Activated T-cell treated with anti-CD3 and anti-CD28 coated beads, Interleukin-2, amount 50 U/mL, for 4 hours (primary cell): ENCODE measurements around the gene JAG1. TPM values are rescaled to one million over a fixed set of nuclear protein-coding genes. Genes with fewer than 3 reads are reported as not detected.

ENCODE experiments used
- ATAC-seq, 2 donors: fragments of 200-7000 bp; cut with Tn5 transposase; one replicate each; pipeline ENCODE4 v1.10.0; 2021
- DNase-seq: peaks from one replicate; pipeline ENCODE4 v3.0.0-alpha.2; 2020
- H3K27me3 Mint-ChIP-seq: one replicate; pipeline ENCODE4 v1.8.0; 2021; ENCODE audit warnings: low read depth, mixed read lengths
- H3K36me3 Mint-ChIP-seq: one replicate; pipeline ENCODE4 v1.8.0; 2022; ENCODE audit warnings: mixed read lengths; ENCODE audit not compliant: insufficient read depth
- H3K4me1 Mint-ChIP-seq: one replicate; pipeline ENCODE4 v1.8.0; 2021; ENCODE audit warnings: low read depth, mixed read lengths
- H3K4me3 Mint-ChIP-seq: one replicate; pipeline ENCODE4 v1.8.0; 2021; ENCODE audit warnings: mild to moderate bottlenecking, moderate library complexity, mixed read lengths
- H3K9me3 Mint-ChIP-seq: one replicate; pipeline ENCODE4 v1.8.0; 2021; ENCODE audit warnings: mixed read lengths
- total RNA-seq, 3 donors: library from RNA; stranded (reverse); gene quantifications; one replicate each; pipeline ENCODE4 v1.2.1, GENCODE V29; 2021

JAG1 gene
- total RNA-seq, 3 donors from 2014 or later: 0.33 to 0.47 (median 0.38) TPM

DNA sequence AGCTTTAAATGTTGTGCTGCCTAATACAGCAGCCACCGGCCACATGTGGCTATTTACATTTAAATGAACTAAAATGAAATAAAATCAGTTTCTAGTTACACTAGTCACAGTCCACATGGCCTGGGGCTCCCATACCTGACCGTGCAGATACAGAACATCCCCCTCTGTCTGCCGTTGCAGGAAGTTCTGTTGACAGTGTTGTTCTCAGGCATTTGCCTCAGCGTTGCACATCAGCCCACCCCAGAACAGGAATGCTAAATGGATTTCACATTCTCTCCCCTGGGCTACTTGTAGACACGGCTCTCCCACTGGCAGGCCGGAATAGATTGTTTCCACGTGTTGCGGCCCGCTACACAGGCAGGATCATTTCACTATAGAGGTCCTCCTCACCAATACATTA is 26.3 kb downstream of the JAG1 start:
- H3K4me3 Mint-ChIP-seq: no peak overlapping the region
- ATAC-seq: no peak
- no peaks in the 10 kb centered on the region for H3K9me3 Mint-ChIP-seq
- DNase-seq: no peak
- no peaks in the 10 kb centered on the region for H3K36me3 Mint-ChIP-seq
- no peaks in the 10 kb centered on the region for H3K4me1 Mint-ChIP-seq
- H3K27me3 Mint-ChIP-seq: peaks cover 11% of the 10 kb centered on the region

- Mint-ChIP-seq H3K9me3 (no peaks in the 10 kb centered on the region), H3K36me3 (no peaks in the 10 kb centered on the region), H3K4me1 (no peaks in the 10 kb centered on the region), H3K27me3 (peaks cover 9% of the 10 kb centered on the region), H3K4me3 (no peak overlapping the region)
- no peak for ATAC-seq
- DNase-seq: no peak
These were observed 26.8 kb downstream of the JAG1 start for GRCh38 chr20:10646886-10647420.

DNA sequence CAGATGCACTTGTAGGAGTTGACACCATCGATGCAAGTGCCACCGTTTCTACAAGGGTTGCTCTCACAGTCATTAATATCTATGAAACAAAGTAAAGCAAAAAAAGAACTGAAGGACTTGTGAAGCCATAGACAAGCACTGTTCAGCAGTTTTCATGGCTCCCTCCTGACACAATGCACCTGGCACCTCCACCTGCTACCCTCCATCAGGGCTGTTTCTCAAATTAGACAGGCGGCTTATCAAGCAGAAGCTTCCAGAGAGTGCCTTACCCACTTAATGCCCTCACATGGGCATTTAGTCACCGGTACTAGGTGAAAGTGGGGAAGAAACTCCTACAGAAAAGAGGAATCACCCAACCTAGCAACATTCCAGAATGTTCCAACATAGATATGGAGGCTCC is 27.8 kb downstream of the JAG1 start:
- H3K27me3 Mint-ChIP-seq: peaks cover 2% of the 10 kb centered on the region
- no peak overlapping the region for H3K4me3 Mint-ChIP-seq
- no peaks in the 10 kb centered on the region for H3K4me1 Mint-ChIP-seq
- DNase-seq (no peak), ATAC-seq (no peak)
- no peaks in the 10 kb centered on the region for H3K36me3 Mint-ChIP-seq
- no peaks in the 10 kb centered on the region for H3K9me3 Mint-ChIP-seq

- DNase-seq (no peak), ATAC-seq (no peak)
- H3K4me3 Mint-ChIP-seq: no peak overlapping the region
- peaks cover 2% of the 10 kb centered on the region for H3K27me3 Mint-ChIP-seq
- H3K9me3 Mint-ChIP-seq: no peaks in the 10 kb centered on the region
- H3K36me3 Mint-ChIP-seq: no peaks in the 10 kb centered on the region
- no peaks in the 10 kb centered on the region for H3K4me1 Mint-ChIP-seq
These were observed 28.6 kb downstream of the JAG1 start for GRCh38 chr20:10645205-10645570.

DNA sequence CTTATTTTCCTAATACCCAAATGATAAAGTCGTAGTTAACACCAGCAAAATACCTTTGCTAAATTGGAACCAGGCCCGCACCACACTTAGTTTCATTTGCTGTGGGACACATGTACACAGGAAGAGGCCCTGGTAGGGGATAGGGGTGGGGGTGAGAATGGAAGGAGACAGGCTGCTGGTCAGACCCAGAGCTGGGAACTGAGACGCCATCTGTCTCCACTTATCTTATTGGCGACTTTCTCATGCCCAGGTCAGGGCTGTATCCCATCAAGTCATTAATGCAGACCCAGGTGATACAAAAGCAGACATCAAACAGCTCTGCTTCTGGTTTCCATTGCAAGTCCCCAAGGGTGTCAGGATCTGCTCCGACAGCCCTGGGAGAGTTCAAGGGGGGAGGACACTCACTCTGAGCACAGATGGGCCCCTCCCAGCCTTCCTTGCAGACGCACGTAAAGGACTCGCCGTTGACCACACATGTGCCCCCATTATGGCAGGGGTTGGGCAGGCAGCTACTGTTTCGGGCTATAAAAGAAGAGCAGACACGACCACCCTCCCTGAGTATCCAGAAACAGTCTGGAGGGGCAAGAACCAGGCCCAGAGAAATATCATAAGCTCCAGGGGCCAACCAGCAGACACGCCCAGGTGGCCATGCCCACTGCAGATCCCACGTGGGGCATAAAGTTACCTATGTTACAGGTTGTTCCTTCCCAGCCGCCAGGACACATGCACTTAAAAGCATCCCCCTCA is 29.2 kb downstream of the JAG1 start:
- ATAC-seq (no peak), DNase-seq (no peak)
- Mint-ChIP-seq H3K36me3 (no peaks in the 10 kb centered on the region), H3K9me3 (no peaks in the 10 kb centered on the region), H3K4me3 (no peak overlapping the region), H3K4me1 (no peaks in the 10 kb centered on the region), H3K27me3 (peaks cover 2% of the 10 kb centered on the region)

GRCh38 chr20:10643560-10643873 is 30.3 kb downstream of the JAG1 start:
- H3K4me3 Mint-ChIP-seq: no peak overlapping the region
- DNase-seq (no peak), ATAC-seq (no peak)
- no peaks in the 10 kb centered on the region for H3K9me3 Mint-ChIP-seq
- H3K4me1 Mint-ChIP-seq: no peaks in the 10 kb centered on the region
- H3K36me3 Mint-ChIP-seq: no peaks in the 10 kb centered on the region
- H3K27me3 Mint-ChIP-seq: no peaks in the 10 kb centered on the region

DNA sequence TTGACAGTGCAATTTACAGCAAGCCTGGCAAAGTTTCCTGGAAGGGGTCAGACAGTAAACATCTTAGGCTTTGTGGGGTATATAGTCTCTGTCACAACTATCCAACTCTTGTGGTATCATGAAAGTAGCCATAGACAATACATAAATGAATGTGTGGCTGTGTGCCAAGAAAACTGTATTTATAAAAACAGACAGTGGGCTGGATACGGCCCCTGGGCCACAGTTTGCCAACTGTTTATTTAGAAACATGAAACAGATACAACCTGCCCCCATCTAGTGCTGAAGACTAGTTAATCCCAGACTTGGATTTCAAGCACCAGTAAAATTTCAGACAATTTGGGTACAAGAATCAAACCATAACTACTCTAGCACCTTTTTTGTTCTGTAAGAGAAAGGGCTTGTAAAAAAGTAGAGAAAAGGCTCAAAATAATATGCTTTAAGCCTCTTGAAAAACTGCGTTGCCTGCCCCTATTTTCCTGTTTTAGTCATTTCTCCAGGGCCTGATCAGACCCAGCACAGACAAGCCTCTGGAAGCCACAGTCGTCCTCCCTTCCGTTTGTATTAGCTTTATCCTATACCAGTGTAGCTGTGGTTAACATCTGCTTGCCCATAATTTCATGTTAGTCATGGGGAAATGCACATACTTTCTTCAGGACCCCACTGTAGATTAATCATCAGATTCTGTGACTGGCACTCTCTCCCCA is 30.8 kb downstream of the JAG1 start:
- H3K9me3 Mint-ChIP-seq: no peaks in the 10 kb centered on the region
- H3K36me3 Mint-ChIP-seq: no peaks in the 10 kb centered on the region
- no peak overlapping the region for H3K4me3 Mint-ChIP-seq
- ATAC-seq: no peak
- DNase-seq: no peak
- no peaks in the 10 kb centered on the region for H3K27me3 Mint-ChIP-seq
- H3K4me1 Mint-ChIP-seq: no peaks in the 10 kb centered on the region

GRCh38 chr20:10641893-10642292 is 31.9 kb downstream of the JAG1 start:
- no peak for DNase-seq
- ATAC-seq: no peak
- Mint-ChIP-seq H3K4me1 (no peaks in the 10 kb centered on the region), H3K9me3 (no peaks in the 10 kb centered on the region), H3K27me3 (no peaks in the 10 kb centered on the region), H3K4me3 (no peak overlapping the region), H3K36me3 (no peaks in the 10 kb centered on the region)

DNA sequence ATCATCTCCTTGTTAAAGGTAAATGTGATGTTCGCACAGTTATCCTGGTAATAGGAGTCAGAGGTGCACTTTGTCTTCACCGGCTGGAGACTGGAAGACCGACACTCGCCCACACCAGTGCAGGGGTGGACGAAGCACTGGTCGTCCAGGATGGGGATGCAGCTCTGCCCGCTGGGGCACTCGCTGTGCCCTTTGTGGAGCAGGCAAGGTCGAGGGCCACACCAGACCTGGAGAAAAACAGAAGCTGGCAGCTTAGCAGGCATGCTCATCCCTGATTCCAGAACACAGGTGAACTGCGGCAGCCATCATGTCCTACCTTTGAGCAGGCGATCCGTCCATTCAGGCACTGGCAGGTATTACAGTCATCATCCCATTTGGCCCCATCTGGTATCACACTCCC is 32.3 kb downstream of the JAG1 start:
- Mint-ChIP-seq H3K9me3 (no peaks in the 10 kb centered on the region), H3K36me3 (no peaks in the 10 kb centered on the region), H3K4me3 (no peak overlapping the region), H3K27me3 (no peaks in the 10 kb centered on the region), H3K4me1 (no peaks in the 10 kb centered on the region)
- DNase-seq (no peak), ATAC-seq (no peak)

DNA sequence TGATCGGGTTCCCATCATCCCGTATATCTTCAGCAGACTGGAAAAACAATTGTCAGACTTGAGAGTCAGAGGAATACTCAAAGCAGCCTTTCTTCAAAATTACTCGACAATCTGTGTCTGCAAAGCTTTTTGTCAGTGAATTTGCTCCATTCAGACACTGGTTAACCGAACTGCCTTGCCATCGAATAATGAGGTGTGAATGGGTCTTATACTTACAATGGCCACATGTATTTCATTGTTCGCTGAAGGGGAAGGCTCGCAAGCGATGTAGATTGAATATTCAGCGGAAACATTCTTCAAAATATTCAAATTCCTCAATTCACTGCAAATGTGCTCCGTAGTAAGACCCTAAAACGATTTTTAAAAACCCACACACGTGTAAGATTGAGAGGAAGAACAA is 32.9 kb downstream of the JAG1 start:
- no peaks in the 10 kb centered on the region for H3K27me3 Mint-ChIP-seq
- no peak overlapping the region for H3K4me3 Mint-ChIP-seq
- ATAC-seq (no peak), DNase-seq (no peak)
- H3K4me1 Mint-ChIP-seq: no peaks in the 10 kb centered on the region
- H3K36me3 Mint-ChIP-seq: no peaks in the 10 kb centered on the region
- no peaks in the 10 kb centered on the region for H3K9me3 Mint-ChIP-seq

DNA sequence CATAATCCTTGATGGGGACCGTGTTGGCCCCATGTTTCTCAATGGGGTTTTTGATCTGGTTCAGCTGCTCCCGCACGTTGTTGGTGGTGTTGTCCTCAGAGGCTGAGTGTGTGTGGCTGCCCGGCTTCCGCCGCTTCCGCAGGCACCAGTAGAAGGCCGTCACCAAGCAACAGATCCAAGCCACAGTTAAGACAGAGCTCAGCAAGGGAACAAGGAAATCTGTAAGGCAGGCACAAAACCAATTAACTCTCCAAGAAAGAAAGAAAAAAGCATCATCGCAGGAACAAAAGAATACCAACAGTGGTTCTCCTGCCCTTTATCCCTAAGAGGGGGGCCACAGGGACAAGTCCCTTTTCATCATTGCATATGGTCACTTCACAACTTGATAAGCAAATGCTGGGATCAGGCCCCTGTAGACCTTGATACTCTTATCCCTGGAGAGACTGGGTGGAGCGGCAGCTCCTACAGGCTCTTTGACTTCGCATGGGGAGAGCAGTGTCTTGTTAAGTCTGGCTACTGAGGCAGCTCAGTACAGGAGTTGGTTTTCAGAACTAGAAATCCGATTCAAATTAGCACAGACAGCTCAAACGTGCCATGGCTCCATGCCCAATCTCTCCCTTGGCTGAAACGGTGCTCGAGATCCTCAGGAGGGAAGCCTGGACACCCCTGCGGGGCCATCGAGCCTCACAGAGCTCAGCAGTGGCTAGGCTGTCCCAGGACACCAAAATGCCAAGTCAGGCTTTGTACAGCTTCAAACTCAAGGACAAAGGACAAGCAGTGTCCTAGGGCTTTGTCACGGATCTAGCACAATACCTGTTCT is 33.9 kb downstream of the JAG1 start:
- no peak for DNase-seq
- H3K4me1 Mint-ChIP-seq: no peaks in the 10 kb centered on the region
- no peaks in the 10 kb centered on the region for H3K27me3 Mint-ChIP-seq
- H3K36me3 Mint-ChIP-seq: no peaks in the 10 kb centered on the region
- no peak overlapping the region for H3K4me3 Mint-ChIP-seq
- H3K9me3 Mint-ChIP-seq: no peaks in the 10 kb centered on the region
- ATAC-seq: no peak

DNA sequence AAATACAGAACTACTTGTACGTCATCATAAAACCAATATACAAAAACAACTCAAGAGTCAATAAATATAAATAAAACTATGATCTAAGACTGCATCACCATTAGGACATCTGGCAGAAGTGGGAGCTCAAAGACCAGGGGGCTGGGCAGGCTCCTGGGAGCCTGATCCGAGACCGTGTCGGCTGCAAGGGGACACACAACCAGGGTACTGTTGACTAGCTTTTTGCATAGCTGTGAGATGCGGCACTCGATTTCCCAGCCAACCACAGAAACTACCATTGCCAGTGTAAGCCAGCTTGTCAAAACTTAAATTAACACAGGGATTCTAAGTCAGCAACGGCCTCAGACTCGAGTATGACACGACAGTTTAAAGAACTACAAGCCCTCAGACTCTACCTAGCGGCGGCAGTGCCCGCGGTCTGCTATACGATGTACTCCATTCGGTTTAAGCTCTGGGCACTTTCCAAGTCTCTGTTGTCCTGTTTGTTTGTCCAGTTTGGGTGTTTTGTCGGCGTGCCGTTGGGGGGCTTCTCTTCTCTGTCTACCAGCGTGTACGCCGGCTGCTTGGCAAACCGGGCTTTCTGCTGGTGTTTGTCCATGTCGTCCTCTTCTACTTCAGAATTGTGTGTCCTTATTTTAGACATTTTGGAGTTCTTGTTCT is 34.6 kb downstream of the JAG1 start:
- Mint-ChIP-seq H3K27me3 (no peaks in the 10 kb centered on the region), H3K4me1 (no peaks in the 10 kb centered on the region), H3K36me3 (no peaks in the 10 kb centered on the region), H3K4me3 (no peak overlapping the region), H3K9me3 (no peaks in the 10 kb centered on the region)
- ATAC-seq (no peak), DNase-seq (no peak)

GRCh38 chr20:10637563-10637962 is 36.2 kb downstream of the JAG1 start:
- DNase-seq (no peak), ATAC-seq (no peak)
- Mint-ChIP-seq H3K27me3 (no peaks in the 10 kb centered on the region), H3K4me1 (peaks cover 2% of the 10 kb centered on the region), H3K4me3 (no peak overlapping the region), H3K36me3 (no peaks in the 10 kb centered on the region), H3K9me3 (no peaks in the 10 kb centered on the region)

DNA sequence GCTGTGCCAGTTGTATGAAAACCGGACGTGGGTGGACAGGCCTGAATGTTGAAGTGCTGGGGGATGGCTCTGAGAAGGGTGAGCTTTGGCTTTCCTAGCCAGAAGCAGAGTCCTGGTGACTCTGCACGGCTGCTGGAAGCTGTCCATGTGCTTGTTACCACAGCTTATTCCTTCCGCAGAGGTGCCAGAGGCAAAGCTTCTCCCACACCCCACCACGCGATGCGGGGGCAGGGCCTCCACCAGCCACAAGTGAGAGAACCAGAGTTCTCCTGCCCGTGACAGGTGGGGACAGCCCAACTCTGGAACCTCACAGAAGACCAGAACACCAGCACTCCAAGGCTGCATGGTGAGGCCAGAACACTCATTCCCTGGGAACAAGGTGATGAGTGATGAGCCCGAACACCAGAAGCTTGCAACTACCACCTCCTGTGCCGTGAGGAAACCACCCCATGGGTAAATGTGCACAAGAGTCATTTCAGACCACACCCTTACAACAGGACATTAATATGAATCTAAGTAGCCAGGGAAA is 36.7 kb downstream of the JAG1 start:
- no peaks in the 10 kb centered on the region for H3K27me3 Mint-ChIP-seq
- peaks cover 2% of the 10 kb centered on the region for H3K4me1 Mint-ChIP-seq
- H3K9me3 Mint-ChIP-seq: no peaks in the 10 kb centered on the region
- no peak overlapping the region for H3K4me3 Mint-ChIP-seq
- DNase-seq (no peak), ATAC-seq (no peak)
- H3K36me3 Mint-ChIP-seq: no peaks in the 10 kb centered on the region
